BJ (cell line): Measurements from ENCODE around the gene BPIFB4. TPM values are rescaled to one million over a fixed set of nuclear protein-coding genes. Genes with fewer than 3 reads are reported as not detected.

Experiments used
- CTCF ChIA-PET: fragments of 350-600 bp; formaldehyde crosslinking; extraction: SDS; loops from one replicate; lab custom pipeline; 2021; ENCODE audit warnings: antibody characterized with exemption, inconsistent platforms; lab: Yijun Ruan, JAX
- POLR2A ChIA-PET: fragments of 300-600 bp; sonication (Branson Sonifier 250); formaldehyde crosslinking; extraction: SDS; loops from one replicate; lab custom pipeline; 2021; ENCODE audit warnings: antibody characterized with exemption; lab: Charles Lee
- DNase-seq: peaks from one replicate; pipeline ENCODE4 v3.0.0-alpha.2; 2011; ENCODE audit warnings: low read depth
- H3K27me3 ChIP-seq: 2 replicates; pipeline ENCODE4 v1.6.0; 2011; ENCODE audit warnings: low read length; ENCODE audit not compliant: control insufficient read depth, insufficient read depth
- H3K36me3 ChIP-seq: 2 replicates; pipeline ENCODE4 v1.5.1; 2011; ENCODE audit warnings: low read length; ENCODE audit not compliant: control insufficient read depth, insufficient read depth
- H3K4me3 ChIP-seq: 2 replicates; pipeline ENCODE4 v1.5.1; 2011; ENCODE audit warnings: low read depth, mild to moderate bottlenecking, control low read depth, low read length
- CTCF ChIP-seq: IDR thresholded peaks from 2 replicates; pipeline ENCODE4 v1.5.1; 2011; ENCODE audit warnings: low read depth, mild to moderate bottlenecking, control low read depth, inconsistent platforms, low read length, moderate library complexity; ENCODE audit not compliant: insufficient read depth
- polyA plus RNA-seq: library from polyadenylated mRNA; depleted of rRNA; stranded (reverse); fragments of >200 nt; gene quantifications from 2 replicates; pipeline ENCODE4 v1.2.3, GENCODE V29; 2011

The BPIFB4 gene
- polyA plus RNA-seq, 1 experiment, result not detected

- Histone ChIP-seq H3K4me3 (no peak overlapping the region), H3K36me3 (no peaks in the 10 kb centered on the region), H3K27me3 (0 out of 2 replicates have a peak, but pooled peaks cover 2% of the 10 kb centered on the region)
- no peak for DNase-seq
- ChIA-PET POLR2A (no interaction called here), CTCF (no interaction called here)
- no peak for TF ChIP-seq CTCF
Measured at GRCh38 chr20:33083544-33084340, 4.3 kb downstream of the BPIFB4 start.

GRCh38 chr20:33084722-33085121 lies 5.3 kb downstream of the BPIFB4 start:
- H3K27me3 ChIP-seq, result peaks cover 4% of the 10 kb centered on the region; the same call in 1 of the 2 replicates
- ChIA-PET POLR2A (no interaction called here), CTCF (no interaction called here)
- TF ChIP-seq CTCF, result no peak
- no peak overlapping the region for H3K4me3 ChIP-seq
- no peaks in the 10 kb centered on the region for H3K36me3 ChIP-seq
- DNase-seq, result no peak

- DNase-seq, result no peak
- TF ChIP-seq CTCF, result no peak
- CTCF ChIA-PET, result no interaction called here
- POLR2A ChIA-PET, result no interaction called here
- H3K27me3 ChIP-seq, result peaks cover 4% of the 10 kb centered on the region; the same call in 1 of the 2 replicates
- no peak overlapping the region for H3K4me3 ChIP-seq
- H3K36me3 ChIP-seq, result no peaks in the 10 kb centered on the region
Measured at GRCh38 chr20:33086052-33086722, 6.7 kb downstream of the BPIFB4 start.

- peaks cover 4% of the 10 kb centered on the region; the same call in 1 of the 2 replicates for H3K27me3 ChIP-seq
- TF ChIP-seq CTCF, result no peak
- ChIA-PET POLR2A (no interaction called here), CTCF (interaction anchor here (0.6 kb wide), 1 partner anchor 170 kb away, joined by 3 read pairs; no protein-coding TSS in a partner anchor)
- H3K36me3 ChIP-seq, result no peaks in the 10 kb centered on the region
- DNase-seq, result no peak
- H3K4me3 ChIP-seq, result no peak overlapping the region
Measured at GRCh38 chr20:33091147-33091546, 11.7 kb downstream of the BPIFB4 start.

GRCh38 chr20:33091693-33092092 lies 12.2 kb downstream of the BPIFB4 start:
- no peak for DNase-seq

More at GRCh38 chr20:33091693-33092092, 12.2 kb downstream of the BPIFB4 start:
- no peak for TF ChIP-seq CTCF
- ChIA-PET CTCF (interaction anchor here (0.6 kb wide), 1 partner anchor 170 kb away, joined by 3 read pairs; no protein-coding TSS in a partner anchor), POLR2A (no interaction called here)
- Histone ChIP-seq H3K27me3 (peaks cover 4% of the 10 kb centered on the region; the same call in 1 of the 2 replicates), H3K36me3 (no peaks in the 10 kb centered on the region), H3K4me3 (no peak overlapping the region)
